CD4-positive, alpha-beta T cell treated with Interferon gamma for 1 hour (primary cell): ENCODE results near the gene MDM2.
A peak's percentile ranks its signal among the peaks of the same experiment; 100 is the strongest.
"Not testable (repeated sequence)": the region's sequence is repeated elsewhere in the genome, so short reads cannot be mapped to it uniquely, and the experiment has no call there.

Experiments
- DNase-seq: peaks from one replicate; pipeline ENCODE4 v3.0.0-alpha.2; 2020

MDM2 gene

GRCh38 chr12:68854554-68854953, 46.6 kb downstream of the MDM2 start:
- no peak for DNase-seq

GRCh38 chr12:68855111-68855510, 47.1 kb downstream of the MDM2 start:
- no peak for DNase-seq

GRCh38 chr12:68855771-68856170, 47.8 kb downstream of the MDM2 start:
- DNase-seq = no peak

- DNase-seq = no peak
Measured at GRCh38 chr12:68856510-68856909, 48.5 kb downstream of the MDM2 start.

GRCh38 chr12:68861890-68862289, 53.9 kb downstream of the MDM2 start:
- no peak for DNase-seq

- no peak for DNase-seq
Measured at GRCh38 chr12:68863109-68863770, 55.3 kb downstream of the MDM2 start.

- not testable (repeated sequence) for DNase-seq
Measured at GRCh38 chr12:68863886-68864454, 56.0 kb downstream of the MDM2 start.

GRCh38 chr12:68864604-68865003, 56.6 kb downstream of the MDM2 start:
- DNase-seq = no peak

GRCh38 chr12:68865399-68866164, 57.6 kb downstream of the MDM2 start:
- no peak for DNase-seq

GRCh38 chr12:68866950-68867349, 59.0 kb downstream of the MDM2 start:
- DNase-seq = no peak

- DNase-seq = no peak
Measured at GRCh38 chr12:68867606-68868005, 59.6 kb downstream of the MDM2 start.

GRCh38 chr12:68868043-68868790, 60.2 kb downstream of the MDM2 start:
- no peak for DNase-seq

GRCh38 chr12:68870011-68870410, 62.0 kb downstream of the MDM2 start:
- DNase-seq = no peak

GRCh38 chr12:68870443-68870842, 62.5 kb downstream of the MDM2 start:
- no peak for DNase-seq

- no peak for DNase-seq
Measured at GRCh38 chr12:68871396-68871795, 63.4 kb downstream of the MDM2 start.

- DNase-seq = peak; percentile 3
Measured at GRCh38 chr12:68871921-68872320, 63.9 kb downstream of the MDM2 start.

GRCh38 chr12:68873316-68873715, 65.3 kb downstream of the MDM2 start:
- DNase-seq = no peak

GRCh38 chr12:68876461-68876860, 68.5 kb downstream of the MDM2 start:
- no peak for DNase-seq

GRCh38 chr12:68877583-68877982, 69.6 kb downstream of the MDM2 start:
- no peak for DNase-seq

- DNase-seq = no peak
Measured at GRCh38 chr12:68878283-68878682, 70.3 kb downstream of the MDM2 start.

- DNase-seq = no peak
Measured at GRCh38 chr12:68878846-68879245, 70.9 kb downstream of the MDM2 start.

- no peak for DNase-seq
Measured at GRCh38 chr12:68880660-68881325, 72.8 kb downstream of the MDM2 start.
